ENCODE data around the gene RADIL. TPM values are rescaled to one million over a fixed set of nuclear protein-coding genes. Genes with fewer than 3 reads are reported as not detected.

RADIL gene
- polyA plus RNA-seq, 3 donors: not detected

DNA sequence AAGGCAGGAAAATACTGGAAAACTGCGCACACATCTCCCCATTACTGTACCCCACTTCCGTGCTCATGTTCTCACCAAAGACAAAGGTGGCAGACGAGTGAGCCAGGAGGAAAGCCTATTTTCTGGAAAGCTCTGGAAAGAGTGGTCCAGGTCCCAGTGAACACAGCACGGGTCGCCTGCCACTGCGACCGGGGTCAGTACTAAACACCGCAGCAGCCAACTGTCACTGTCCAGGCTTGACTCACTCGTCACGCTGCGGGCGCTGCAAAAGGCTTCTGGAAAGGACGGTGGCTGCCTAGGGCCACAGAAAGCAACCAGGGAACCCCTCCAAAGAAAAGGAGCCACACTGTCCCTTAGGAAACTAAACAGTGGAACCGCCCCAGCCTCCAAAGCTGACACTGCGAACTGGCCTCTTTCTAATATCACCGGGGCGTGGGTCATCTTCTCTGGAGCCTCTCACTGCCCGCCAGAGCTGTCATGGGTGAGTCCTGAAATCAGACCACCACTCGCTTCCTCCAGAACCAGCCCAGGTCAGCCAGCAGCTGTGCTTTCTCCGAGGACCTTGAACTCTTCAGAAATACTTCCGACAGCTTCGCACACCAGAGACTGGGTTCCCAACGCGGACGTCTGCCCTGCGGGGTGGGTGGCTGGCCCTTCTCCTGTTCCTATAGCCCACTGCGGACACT lies 4.0 kb downstream of the RADIL start:
- Histone ChIP-seq H3K36me3 (replicated peaks in 1 of 2; ENCODE audit: control insufficient read depth in 1 of 2, insufficient read depth in 2 of 2, low read length in 2 of 2) (no peaks in the 10 kb centered on the region), H3K27ac (ENCODE audit: low read depth in 1 of 2, low read length in 2 of 2) (no peak overlapping the region), H3K79me2 (ENCODE audit: insufficient read depth, low read length) (no peaks in the 10 kb centered on the region), H3K9ac (ENCODE audit: insufficient read depth, low read length, poor library complexity, severe bottlenecking) (no peak overlapping the region), H2AFZ (ENCODE audit: insufficient read depth, low read depth, low read length, poor library complexity, severe bottlenecking) (no peak overlapping the region), H3K4me1 (ENCODE audit: control insufficient read depth in 1 of 2, insufficient read depth in 2 of 2, low read length in 2 of 2) (peaks cover 0 to 15% of the 10 kb centered on the region in 2 donors), H3K27me3 (ENCODE audit: control insufficient read depth in 2 of 2, insufficient read depth in 2 of 2, low read length in 2 of 2) (peaks cover 12 to 25% of the 10 kb centered on the region in 2 donors), H3K4me2 (replicated peaks; ENCODE audit: extremely low read depth, low read length, poor library complexity, severe bottlenecking) (no peak overlapping the region), H3K4me3 (replicated peaks in 1 of 3; ENCODE audit: low read depth in 2 of 3, low read length in 3 of 3) (no peak overlapping the region), H4K20me1 (ENCODE audit: insufficient read depth, low read length) (no peaks in the 10 kb centered on the region), H3K9me3 (replicated peaks in 1 of 2; ENCODE audit: control insufficient read depth in 1 of 2, insufficient read depth in 1 of 2, low read length in 2 of 2) (peaks cover 3 to 4% of the 10 kb centered on the region in 2 donors)
- H3K27ac Mint-ChIP-seq: no peak overlapping the region
- intact Hi-C loops (cut with micrococcal nuclease): no loop called here
- TF ChIP-seq, protein P1, sequence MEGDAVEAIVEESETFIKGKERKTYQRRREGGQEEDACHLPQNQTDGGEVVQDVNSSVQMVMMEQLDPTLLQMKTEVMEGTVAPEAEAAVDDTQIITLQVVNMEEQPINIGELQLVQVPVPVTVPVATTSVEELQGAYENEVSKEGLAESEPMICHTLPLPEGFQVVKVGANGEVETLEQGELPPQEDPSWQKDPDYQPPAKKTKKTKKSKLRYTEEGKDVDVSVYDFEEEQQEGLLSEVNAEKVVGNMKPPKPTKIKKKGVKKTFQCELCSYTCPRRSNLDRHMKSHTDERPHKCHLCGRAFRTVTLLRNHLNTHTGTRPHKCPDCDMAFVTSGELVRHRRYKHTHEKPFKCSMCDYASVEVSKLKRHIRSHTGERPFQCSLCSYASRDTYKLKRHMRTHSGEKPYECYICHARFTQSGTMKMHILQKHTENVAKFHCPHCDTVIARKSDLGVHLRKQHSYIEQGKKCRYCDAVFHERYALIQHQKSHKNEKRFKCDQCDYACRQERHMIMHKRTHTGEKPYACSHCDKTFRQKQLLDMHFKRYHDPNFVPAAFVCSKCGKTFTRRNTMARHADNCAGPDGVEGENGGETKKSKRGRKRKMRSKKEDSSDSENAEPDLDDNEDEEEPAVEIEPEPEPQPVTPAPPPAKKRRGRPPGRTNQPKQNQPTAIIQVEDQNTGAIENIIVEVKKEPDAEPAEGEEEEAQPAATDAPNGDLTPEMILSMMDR (IDR thresholded peaks at IDR 0.05): no peak
- no peak overlapping the region for H3K4me3 Mint-ChIP-seq
- no peak for DNase-seq
- WGBS (ENCODE audit: insufficient coverage): 92% methylated on average over 27 of the region's 27 CpGs
- peaks cover 34 to 43% (median 35%) of the 10 kb centered on the region in 3 donors for H3K27me3 Mint-ChIP-seq (ENCODE audit: low read depth in 3 of 3)
- peaks cover 3 to 14% (median 5%) of the 10 kb centered on the region in 7 donors for H3K9me3 Mint-ChIP-seq
- H3K36me3 Mint-ChIP-seq: peaks cover 0 to 3% of the 10 kb centered on the region in 2 donors
- H3K4me1 Mint-ChIP-seq: peaks cover 10% of the 10 kb centered on the region

DNA sequence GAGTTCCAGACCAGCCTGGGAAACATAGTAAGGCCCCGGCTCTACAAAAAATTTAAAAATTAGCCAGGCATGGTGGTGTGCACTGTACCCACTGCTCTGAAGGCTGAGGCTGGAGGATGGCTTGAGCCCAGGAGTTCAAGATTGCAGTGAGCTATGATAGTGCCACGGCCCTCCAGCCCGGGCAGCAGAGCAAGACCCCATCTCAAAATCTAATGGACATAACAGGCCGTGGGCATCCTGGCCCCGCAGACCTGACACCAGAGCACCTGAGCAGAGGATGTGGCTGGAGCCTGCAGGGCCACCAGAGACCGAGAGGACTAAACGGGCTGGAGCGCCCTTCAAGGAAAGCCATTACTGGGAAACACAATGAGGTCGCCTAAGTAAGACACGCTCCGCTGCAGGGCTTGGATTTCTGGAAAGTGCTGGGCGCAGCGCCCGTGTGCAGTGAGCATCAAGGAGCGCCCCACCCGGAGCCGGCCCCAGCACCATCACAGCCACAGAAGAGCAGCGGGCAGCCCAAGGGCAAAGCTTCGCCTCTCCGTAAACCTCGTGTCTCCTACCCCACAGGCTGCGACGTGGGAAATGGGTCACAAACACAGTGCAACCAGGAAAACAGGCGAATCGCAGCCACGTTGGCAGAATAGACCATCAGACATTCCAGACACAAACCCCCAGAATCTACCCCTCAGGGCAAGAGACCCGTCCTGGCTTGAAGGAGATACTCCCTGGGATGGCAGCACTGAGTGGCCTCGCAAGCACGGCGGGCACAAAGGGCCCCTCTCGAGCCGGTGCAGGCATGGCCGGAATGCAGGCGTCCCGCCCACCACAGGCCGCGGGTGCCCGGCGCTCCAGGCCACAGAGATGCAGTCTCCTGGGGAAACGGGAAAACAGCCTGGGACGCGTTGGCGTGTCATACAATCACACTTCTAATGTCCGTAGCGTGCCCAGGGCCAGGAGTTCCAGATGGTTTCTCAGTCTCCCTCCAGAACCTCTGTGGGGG lies 4.9 kb downstream of the RADIL start:
- peaks cover 0 to 13% of the 10 kb centered on the region in 2 donors for H3K4me1 ChIP-seq (ENCODE audit: control insufficient read depth in 1 of 2, insufficient read depth in 2 of 2, low read length in 2 of 2)
- no peaks in the 10 kb centered on the region for H4K20me1 ChIP-seq (ENCODE audit: insufficient read depth, low read length)
- peaks cover 0 to under 1% of the 10 kb centered on the region in 2 donors for H3K9me3 ChIP-seq (replicated peaks in 1 of 2; ENCODE audit: control insufficient read depth in 1 of 2, insufficient read depth in 1 of 2, low read length in 2 of 2)
- no peak overlapping the region for H3K4me3 ChIP-seq (replicated peaks in 1 of 3; ENCODE audit: low read depth in 2 of 3, low read length in 3 of 3)
- peaks cover 26 to 35% (median 29%) of the 10 kb centered on the region in 3 donors for H3K27me3 Mint-ChIP-seq (ENCODE audit: low read depth in 3 of 3)
- intact Hi-C loops (cut with micrococcal nuclease): no loop called here
- peaks cover 12 to 18% of the 10 kb centered on the region in 2 donors for H3K27me3 ChIP-seq (ENCODE audit: control insufficient read depth in 2 of 2, insufficient read depth in 2 of 2, low read length in 2 of 2)
- 93% methylated on average over 39 of the region's 45 CpGs for WGBS (ENCODE audit: insufficient coverage)
- no peak overlapping the region for H3K27ac ChIP-seq (ENCODE audit: low read depth in 1 of 2, low read length in 2 of 2)
- H3K9me3 Mint-ChIP-seq: peaks cover 0 to 10% (median under 1%) of the 10 kb centered on the region in 7 donors
- TF ChIP-seq, protein P1 (IDR thresholded peaks at IDR 0.05): no peak
- no peak for DNase-seq
- no peaks in the 10 kb centered on the region for H3K79me2 ChIP-seq (ENCODE audit: insufficient read depth, low read length)
- no peak overlapping the region for H3K9ac ChIP-seq (ENCODE audit: insufficient read depth, low read length, poor library complexity, severe bottlenecking)
- H3K4me1 Mint-ChIP-seq: peaks cover 10% of the 10 kb centered on the region
- H2AFZ ChIP-seq (ENCODE audit: insufficient read depth, low read depth, low read length, poor library complexity, severe bottlenecking): no peak overlapping the region
- no peaks in the 10 kb centered on the region for H3K36me3 ChIP-seq (replicated peaks in 1 of 2; ENCODE audit: control insufficient read depth in 1 of 2, insufficient read depth in 2 of 2, low read length in 2 of 2)
- H3K4me3 Mint-ChIP-seq: no peak overlapping the region
- no peak overlapping the region for H3K27ac Mint-ChIP-seq
- no peak overlapping the region for H3K4me2 ChIP-seq (replicated peaks; ENCODE audit: extremely low read depth, low read length, poor library complexity, severe bottlenecking)
- H3K36me3 Mint-ChIP-seq: peaks cover 0 to 3% of the 10 kb centered on the region in 2 donors
